Body of pancreas (tissue), 4 donors: ENCODE measurements around the gene TCTN1.

Source experiments
- CTCF ChIP-seq, 7 experiments: fragments of 450-650 bp in 4 of 7; fragments of 200-600 bp in 3 of 7; sonication (generic) in 3 of 7; IDR thresholded peaks; one replicate each; pipeline ENCODE4 v1.5.1; 2016 to 2019; ENCODE audit warnings: antibody characterized with exemption in 7 of 7
- POLR2A ChIP-seq, 3 donors: fragments of 450-650 bp; IDR thresholded peaks; one replicate each; pipeline ENCODE4 v1.6.1; 2016; ENCODE audit warnings: antibody characterized with exemption in 3 of 3, mild to moderate bottlenecking in 2 of 3

GRCh38 chr12:110684312-110684836 lies 70.4 kb downstream of the TCTN1 start:
- TF ChIP-seq CTCF (IDR thresholded peaks at IDR 0.05) (no peak), POLR2A (IDR thresholded peaks at IDR 0.05) (no peak)
